ENCODE data around the gene PAM16.
"Not testable (repeated sequence)": the region's sequence is repeated elsewhere in the genome, so short reads cannot be mapped to it uniquely, and the experiment has no call there.

PAM16 gene

GRCh38 chr16:4350787-4351659 lies at the start of gene PAM16:
Gene PAM16, minus strand, starts transcription at chr16:4351321. Its CDS starts 87 bp downstream, at chr16:4351234.
- DNase-seq = peak; percentile 97

- no peak for DNase-seq
These were observed 48.0 kb upstream of the PAM16 start for GRCh38 chr16:4399001-4399730.

GRCh38 chr16:4395055-4395726 lies 44.1 kb upstream of the PAM16 start:
- DNase-seq = no peak

GRCh38 chr16:4393850-4394249 lies 42.7 kb upstream of the PAM16 start:
- not testable (repeated sequence) for DNase-seq

- no peak for DNase-seq
These were observed 42.1 kb upstream of the PAM16 start for GRCh38 chr16:4393240-4393600.

- DNase-seq = no peak
These were observed 41.5 kb upstream of the PAM16 start for GRCh38 chr16:4392382-4393239.

- no peak for DNase-seq
These were observed 40.7 kb upstream of the PAM16 start for GRCh38 chr16:4391631-4392381.

GRCh38 chr16:4390266-4391260 lies 39.4 kb upstream of the PAM16 start:
- DNase-seq = no peak

- DNase-seq = no peak
These were observed 38.2 kb upstream of the PAM16 start for GRCh38 chr16:4389051-4389955.

GRCh38 chr16:4388271-4389021 lies 37.3 kb upstream of the PAM16 start:
- no peak for DNase-seq

- no peak for DNase-seq
These were observed 36.7 kb upstream of the PAM16 start for GRCh38 chr16:4387781-4388180.

GRCh38 chr16:4386951-4387565 lies 35.9 kb upstream of the PAM16 start:
- no peak for DNase-seq

GRCh38 chr16:4386451-4386805 lies 35.3 kb upstream of the PAM16 start:
- DNase-seq = no peak

GRCh38 chr16:4385789-4386450 lies 34.8 kb upstream of the PAM16 start:
- no peak for DNase-seq

- no peak for DNase-seq
These were observed 34.1 kb upstream of the PAM16 start for GRCh38 chr16:4385066-4385788.

- no peak for DNase-seq
These were observed 33.4 kb upstream of the PAM16 start for GRCh38 chr16:4384509-4384942.

All from CD4-positive, alpha-beta T cell treated with Interferon gamma for 1 hour (primary cell).